NCI-H2196 (cell line): ENCODE results near the gene CBY3.
"Not testable (repeated sequence)": the region's sequence is repeated elsewhere in the genome, so short reads cannot be mapped to it uniquely, and the experiment has no call there.

Experiments
- DNase-seq: peaks from one replicate; lab custom pipeline; 2025; ENCODE audit not compliant: unreplicated experiment; lab: John Stamatoyannopoulos, UW

Gene CBY3

DNA sequence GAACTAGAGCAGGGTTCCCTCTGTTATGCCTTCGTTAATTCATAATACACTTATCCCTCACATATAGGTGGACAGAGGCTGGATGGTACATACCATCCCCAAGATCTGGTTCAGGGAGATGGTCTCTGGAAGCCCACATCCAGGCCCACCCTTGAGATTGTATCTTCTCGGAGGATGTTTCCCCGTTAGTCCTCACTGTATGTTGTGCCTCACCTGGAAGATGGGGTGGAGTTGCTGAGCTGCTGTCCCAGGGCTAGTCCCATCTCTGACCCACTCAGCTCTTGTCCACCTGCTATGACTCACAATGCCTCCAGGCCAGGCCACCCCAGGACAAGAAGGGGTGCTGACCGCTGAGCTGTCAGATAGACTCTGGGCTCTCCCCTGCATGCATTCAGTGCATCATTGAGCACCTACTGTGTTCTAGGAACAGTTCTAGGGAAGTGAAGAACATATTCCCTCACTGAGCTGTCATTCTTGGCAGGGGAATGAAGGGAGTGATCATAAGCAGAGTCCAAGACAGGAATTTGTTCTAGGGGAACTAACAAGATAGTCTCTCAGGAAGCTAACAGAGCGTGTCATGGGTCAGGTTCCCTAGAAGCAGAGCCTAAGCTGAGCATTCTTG, at the start of gene CBY3:
TSS of gene CBY3 (minus strand) at position 255 of the 622 bp plus-strand sequence. CDS start at position 139, 116 bp downstream.
- no peak for DNase-seq

GRCh38 chr5:179730356-179730755, 49.5 kb upstream of the CBY3 start:
- no peak for DNase-seq

DNA sequence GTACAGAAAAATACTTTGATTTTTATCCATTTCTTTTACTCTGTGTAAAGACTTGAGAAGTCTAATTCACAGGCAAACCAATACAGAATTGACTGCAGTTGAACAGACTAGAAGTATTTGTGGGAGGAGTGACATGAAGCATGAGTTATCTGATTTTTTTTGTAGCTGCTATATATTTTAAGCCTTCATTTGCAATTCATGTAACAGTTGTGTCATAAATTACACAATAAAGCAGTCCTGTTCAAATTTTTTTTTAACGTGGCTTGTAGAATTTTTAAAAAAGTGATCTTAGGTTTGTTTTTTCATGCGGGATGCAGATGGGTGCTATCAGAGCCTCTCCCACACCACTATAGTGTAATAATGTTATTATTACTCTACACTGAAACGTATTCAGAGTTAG, 48.9 kb upstream of the CBY3 start:
- no peak for DNase-seq

GRCh38 chr5:179729303-179729702, 48.5 kb upstream of the CBY3 start:
- DNase-seq: no peak

DNA sequence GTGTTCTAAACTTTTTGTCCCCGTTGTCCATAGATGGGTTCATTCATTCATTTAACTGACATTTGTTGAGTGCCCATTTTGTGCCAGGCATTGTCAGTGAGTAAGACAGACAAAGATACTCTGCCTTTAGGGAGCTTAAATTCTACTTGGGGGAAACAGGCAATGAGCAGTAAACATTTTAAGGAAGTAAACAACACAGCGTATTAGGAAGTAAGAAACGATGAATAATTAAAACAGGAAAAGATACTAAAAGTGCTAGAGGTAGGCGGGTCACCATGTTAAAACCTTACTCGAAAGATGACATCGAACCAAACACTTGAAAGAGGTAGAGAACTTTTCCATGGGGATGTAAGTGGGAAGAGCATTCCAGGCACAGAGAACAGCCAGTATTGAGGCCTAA, 46.3 kb upstream of the CBY3 start:
- no peak for DNase-seq

- no peak for DNase-seq
Observed at GRCh38 chr5:179724163-179724562, 43.3 kb upstream of the CBY3 start.

- no peak for DNase-seq
Observed at GRCh38 chr5:179720222-179720621, 39.4 kb upstream of the CBY3 start.

- DNase-seq: no peak
Observed at GRCh38 chr5:179716286-179716685, 35.5 kb upstream of the CBY3 start.

GRCh38 chr5:179700401-179700918, 19.6 kb upstream of the CBY3 start:
- no peak for DNase-seq

- DNase-seq: peak; percentile 22
Observed at GRCh38 chr5:179699616-179700237, 18.9 kb upstream of the CBY3 start.

GRCh38 chr5:179698935-179699615, 18.2 kb upstream of the CBY3 start, which contains the start of gene CANX:
CANX (plus strand) TSS chr5:179698967; CDS start chr5:179705682, 6,715 bp downstream.
- DNase-seq: no peak

DNA sequence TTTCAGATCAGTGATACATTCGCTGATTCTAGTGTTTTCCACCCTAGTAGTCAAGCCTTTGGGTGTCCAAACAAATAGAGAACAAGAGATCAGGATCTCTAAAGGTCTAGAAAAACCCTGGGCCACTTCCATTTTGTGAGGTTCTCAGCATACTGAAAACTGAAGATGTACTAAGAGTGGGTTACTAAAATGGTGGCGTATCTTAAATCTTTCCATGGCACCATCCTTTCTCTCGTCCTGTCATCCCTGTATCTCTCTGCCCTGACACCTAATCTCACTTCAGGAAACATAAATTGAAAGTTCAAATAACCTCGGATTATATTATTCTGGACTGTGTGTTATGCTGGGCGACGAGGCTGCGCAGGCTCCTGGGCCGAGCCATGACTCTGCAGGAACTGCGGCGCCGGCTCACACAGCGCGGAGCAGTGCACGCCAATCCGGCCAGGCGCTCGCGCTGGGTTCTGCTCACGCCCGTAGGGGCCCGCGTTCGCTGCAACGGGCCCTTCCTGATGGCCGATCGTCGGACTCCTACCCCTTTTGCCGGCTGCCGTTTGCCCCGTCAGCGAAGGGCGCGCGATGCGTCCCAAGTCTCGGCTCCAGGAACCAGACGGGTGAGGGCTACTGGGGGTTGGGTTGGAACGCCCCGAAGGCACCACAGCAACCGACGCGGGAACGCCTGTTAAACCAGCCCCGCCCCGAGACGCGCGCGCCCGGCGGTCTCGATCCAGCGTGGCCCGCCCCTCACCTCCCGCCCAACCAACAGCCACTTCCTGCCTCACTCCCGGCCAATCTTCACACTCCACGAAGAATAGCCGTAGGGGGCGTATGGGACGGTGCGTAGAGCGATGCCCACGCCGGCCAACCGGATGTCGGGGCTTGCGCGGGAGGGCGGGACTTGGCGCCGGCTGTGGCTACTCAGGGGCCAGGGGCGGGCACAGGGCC, 17.4 kb upstream of the CBY3 start:
- peak; percentile 99 for DNase-seq

DNA sequence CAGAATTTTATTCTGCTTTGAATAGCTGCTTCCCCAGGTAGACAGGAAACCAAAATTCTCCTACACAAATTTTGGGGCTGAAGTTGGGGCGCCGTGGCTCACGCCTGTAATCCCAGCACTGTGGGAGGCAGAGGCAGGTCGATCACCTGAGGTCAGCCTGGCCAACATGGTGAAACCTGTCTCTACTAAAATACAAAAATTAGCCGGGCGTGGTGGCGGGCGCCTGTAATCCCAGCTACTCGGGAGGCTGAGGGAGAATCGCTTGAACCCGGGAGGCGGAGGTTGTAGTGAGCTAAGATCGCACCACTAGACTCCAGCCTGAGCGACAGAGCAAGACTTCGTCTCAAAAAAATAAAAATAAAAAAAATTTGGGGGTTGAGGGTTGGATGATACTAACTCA, 16.7 kb upstream of the CBY3 start:
- not testable (repeated sequence) for DNase-seq

GRCh38 chr5:179697108-179697507, 16.3 kb upstream of the CBY3 start:
- DNase-seq: no peak

DNA sequence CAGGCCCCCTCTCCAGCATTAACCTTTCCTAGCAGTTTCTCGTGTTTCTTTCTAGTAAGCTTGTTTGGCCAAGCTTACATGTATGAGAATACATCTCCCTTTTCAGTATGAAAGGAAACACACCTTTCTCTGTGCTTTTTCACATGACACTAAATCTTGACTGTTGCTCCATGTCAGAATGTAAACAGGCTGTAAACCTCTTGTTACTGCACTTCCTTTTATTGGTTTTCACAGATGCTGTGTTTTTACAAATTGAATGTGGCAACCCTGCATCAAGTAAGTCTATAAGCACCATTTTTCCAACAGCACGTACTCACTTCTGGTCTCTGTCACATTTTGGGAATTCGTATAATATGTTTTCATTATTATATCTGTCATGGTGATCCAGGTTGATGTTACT, 15.8 kb upstream of the CBY3 start:
- no peak for DNase-seq

GRCh38 chr5:179694561-179694960, 13.7 kb upstream of the CBY3 start:
- no peak for DNase-seq

GRCh38 chr5:179689212-179689611, 8.4 kb upstream of the CBY3 start:
- DNase-seq: not testable (repeated sequence)

DNA sequence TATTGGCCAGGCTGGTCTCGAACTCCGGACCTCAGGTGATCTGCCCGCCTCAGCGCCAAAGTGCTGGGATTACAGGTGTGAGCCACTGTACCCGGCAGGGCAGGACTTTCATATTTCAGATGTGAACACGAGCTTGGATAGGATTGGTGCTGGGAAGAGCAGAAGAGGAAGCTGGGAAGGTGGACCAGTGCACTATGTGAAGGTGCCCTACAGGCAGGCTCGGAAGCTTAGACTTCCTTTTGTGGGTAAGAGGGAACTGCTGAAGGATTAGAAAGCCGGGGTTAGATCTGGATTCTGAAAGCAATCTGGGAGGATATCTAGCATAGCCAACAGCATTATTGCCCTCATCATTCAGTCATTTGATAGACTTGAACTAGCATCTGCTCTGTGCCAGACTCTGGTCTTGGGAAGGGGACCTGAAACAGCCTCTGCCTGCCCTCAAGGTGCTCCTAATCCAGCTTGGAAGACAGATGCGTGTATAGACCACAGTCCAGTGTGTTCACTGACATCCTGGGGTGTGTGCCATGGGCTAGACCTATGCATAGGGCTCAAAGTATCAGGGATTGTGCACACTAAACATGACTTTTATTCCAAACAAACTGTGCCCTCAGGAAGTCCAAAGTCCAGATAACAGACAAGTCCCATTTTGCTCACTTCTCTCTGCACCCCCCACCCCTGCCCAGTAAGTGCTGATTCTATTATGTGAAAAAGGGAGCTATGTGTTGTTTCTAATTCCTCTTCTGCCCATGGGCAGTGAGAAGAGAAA, 637 bp downstream of the CBY3 start:
- DNase-seq: no peak

DNA sequence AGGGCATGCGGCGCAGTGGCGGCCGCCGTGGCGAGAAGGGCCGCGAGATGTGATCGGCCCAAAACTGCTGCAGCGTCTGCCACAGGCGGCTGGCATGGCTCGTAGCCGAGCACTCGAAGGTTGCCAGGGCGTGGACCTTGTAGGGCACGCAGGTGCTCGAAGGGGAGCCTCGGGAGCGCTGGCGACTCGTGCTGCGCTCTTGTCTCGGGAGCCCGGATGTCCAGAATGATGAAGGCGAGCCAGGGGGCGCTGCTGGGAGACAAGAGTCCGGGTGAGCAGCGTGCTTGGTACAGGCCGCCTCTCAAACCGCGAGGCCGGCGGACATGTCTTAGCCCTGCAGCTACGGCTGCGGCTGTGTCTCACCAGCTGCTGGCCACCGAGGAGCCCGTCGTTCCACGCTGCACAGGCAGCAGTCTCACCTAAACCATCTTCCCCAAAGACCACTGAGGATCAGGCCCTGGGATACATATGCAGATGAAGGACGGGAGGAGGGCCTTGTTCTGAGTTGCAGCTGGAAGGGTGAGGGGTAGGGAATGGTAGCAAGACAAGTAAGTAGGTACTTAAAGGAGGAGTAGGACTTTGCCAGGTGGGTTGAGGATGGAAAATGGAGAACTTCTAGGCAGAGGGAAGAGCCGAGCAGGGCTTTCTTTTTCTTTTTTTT, 1.7 kb downstream of the CBY3 start:
- peak; percentile 92 for DNase-seq
